Right renal cortex interstitium (tissue), 3 donors: ENCODE data around the gene HES4. TPM values are rescaled to one million over a fixed set of nuclear protein-coding genes. Genes with fewer than 3 reads are reported as not detected.
"Not testable (repeated sequence)": the region's sequence is repeated elsewhere in the genome, so short reads cannot be mapped to it uniquely, and the experiment has no call there.

Experiments
- DNase-seq, 3 donors: peaks; one replicate each; pipeline ENCODE4 v3.0.0-alpha.2; 2013; ENCODE audit warnings: low read depth in 3 of 3, low spot score in 2 of 3
- polyA plus RNA-seq, 3 donors: library from polyadenylated mRNA; unstranded; fragments of 120-200 nt; gene quantifications; one replicate each; pipeline ENCODE4 v1.2.1, GENCODE V29; 2013; ENCODE audit not compliant: insufficient read length in 3 of 3

HES4 gene
- polyA plus RNA-seq, 3 donors = 13.6 to 17.3 (median 16.1) TPM

DNA sequence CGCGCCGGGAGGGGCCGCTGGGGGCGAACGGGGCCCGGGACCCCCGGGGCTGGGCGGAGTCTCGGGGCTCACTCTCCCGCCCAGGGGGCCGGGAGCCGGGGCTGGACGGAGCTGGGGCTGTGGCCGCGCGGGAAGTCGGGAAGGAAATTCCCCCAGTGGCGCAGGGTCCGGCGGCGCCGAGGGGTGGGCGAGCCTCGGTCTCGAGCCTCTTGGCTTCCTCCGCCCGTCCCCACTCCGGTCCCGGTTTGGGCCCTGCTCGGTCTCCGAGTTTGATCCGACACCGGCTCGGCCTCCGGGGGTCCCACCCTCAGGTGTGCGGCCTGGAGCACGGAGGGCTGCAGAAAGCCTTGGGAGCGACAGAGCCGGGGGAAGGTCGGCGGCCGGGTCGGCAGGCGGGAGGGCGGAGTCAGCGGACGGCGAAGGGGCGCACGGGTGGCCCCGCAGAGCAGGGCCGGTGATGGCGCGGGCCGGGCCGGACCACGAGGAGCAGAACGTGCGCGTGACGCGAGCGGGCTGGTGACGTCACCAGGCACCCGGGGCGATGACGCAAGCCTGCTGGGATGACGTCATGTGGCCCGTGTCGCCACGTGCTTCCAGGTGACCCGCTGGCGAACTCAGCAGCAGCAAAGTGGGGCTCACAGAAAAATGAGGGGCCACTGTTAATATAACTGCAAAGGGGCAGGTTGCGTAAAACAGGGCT lies 610 bp upstream of the HES4 start:
- DNase-seq = no peak

DNA sequence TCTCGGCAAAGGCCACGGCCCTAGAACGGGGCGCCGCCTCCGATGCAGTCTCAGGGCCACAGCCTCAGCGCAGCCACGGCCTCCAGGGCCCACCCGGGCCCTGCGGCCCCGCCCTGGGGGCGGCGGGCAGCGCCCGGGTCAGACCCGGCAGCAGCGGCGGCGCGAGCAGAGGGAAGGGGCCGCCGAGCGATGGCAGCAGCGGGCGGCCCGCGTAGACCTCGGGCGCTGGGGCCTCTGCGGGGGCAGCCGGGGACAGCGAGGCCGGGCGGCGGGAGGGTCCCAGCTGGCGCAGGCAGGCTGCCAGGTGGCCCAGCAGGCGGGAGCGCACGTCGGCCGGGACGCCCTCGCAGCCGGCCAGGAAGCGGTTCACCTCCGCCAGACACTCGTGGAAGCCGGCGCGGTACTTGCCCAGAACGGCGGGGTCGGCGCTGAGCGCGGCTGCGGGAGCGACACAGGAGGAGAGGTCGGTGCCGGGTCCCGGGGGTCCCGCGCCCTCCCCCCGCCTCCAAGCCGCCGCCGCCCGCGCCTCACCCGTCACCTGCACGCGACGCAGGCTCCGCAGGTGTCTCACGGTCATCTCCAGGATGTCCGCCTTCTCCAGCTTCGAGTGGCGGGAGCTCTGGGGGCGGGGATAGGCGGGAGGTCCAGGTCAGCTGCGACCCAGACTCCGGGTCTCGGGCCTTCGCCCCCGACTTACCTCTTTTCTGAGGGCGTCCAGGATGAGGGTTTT lies 737 bp downstream of the HES4 start:
- DNase-seq = no peak

DNA sequence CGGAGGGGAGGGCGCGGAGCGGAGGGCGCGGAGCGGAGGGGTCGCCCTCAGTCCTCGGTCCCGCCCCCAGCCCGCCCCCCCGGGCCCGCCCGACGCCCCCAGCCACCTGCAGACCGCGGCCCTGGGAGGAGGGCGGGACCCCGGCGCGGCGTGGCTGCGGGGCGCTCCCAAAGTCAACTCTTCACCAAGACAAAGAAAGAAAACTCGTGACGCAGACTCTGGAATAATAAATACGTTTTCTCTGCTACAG lies 1.2 kb downstream of the HES4 start:
- DNase-seq = no peak

DNA sequence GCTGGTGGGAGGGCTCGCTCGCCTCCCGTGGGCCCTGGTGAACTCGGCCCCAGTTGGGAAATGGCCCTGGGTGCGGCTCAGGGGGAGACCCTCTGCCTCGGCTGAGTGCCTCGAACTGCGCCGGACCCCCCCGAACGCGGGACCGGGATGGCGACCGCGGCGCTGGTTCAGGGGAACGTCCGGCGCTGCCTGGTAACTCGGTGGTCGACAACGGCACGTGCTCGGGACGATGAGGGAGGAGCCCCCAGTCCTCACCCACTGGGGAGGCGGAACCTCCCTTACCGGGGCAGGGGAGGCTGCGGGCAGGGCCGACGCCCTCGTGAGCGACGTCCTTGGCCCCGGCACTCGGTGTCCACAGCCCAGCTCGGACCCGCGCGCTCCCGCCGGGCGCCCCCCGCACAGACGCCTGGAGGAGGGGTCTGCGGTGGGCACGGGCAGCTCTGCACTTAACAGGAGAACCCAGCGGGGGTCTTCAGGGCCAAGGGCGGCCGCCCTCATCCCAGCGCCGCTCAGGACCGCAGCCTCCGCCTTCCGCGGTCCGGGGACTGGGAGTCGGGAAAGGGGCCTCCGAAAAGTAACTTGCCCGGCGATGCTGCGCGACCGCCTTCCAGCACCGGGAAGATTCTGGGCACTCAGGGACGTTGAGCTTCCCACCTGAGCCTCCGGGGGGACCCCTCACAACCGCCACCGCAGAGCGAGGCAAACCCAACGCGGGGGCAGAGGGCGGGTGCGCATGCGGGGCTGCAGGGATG lies 1.7 kb downstream of the HES4 start:
- DNase-seq = no peak

DNA sequence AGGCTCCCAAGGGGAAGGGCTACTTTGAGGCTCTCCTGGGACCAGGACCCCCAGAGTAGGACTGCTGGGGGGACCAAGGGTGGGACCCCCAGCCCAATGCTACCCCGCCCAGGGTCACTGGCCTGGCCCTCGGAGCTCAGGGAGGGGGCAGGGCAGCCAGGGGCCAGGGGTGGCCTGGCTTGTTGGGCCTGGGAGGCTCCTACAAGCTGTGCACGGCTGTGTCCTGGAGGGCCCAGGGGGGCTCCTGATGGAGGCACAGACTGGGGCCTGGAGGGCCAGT lies 2.2 kb downstream of the HES4 start:
- no peak for DNase-seq

DNA sequence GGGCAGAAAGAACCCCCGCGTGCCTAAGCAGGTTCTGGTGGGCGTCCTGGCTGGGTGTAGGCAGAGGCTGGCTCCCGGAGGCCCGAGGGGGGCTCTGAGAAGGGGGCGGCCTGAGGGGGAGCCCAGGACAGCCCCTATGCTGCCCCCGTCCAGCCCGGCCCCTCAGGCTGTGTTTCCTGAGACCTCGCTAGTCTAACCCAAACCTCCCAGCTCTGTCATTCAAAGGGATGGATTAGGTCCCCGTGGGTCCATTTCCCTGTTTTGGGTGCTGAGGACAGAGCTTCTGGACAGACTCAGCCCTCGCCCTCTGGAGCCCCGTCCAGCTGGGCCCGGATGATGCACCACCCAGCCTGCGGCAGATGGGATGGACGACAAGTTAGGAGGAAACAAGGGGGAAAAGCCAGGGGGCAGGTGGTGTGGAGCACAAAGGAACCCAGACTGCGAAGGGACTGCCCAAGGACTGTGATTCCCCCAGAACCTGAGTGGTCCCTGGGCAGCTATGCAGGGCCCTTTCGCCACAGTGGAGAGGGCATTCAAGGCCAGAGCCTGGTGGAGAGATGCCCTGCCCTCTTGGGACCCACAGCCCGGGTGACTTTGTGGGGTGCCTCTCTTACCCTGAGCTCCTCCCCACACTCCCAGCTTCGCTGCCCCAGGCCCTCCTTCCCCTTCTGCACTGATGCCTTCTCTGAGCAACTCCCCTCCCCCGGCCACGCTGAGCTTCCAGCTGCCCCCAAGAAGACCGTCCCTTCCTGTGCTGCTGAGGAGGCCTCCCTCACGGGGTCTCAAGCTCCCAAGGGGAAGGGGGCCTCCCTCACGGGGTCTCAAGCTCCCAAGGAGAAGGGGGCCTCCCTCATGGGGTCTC lies 2.8 kb downstream of the HES4 start:
- DNase-seq = no peak

DNA sequence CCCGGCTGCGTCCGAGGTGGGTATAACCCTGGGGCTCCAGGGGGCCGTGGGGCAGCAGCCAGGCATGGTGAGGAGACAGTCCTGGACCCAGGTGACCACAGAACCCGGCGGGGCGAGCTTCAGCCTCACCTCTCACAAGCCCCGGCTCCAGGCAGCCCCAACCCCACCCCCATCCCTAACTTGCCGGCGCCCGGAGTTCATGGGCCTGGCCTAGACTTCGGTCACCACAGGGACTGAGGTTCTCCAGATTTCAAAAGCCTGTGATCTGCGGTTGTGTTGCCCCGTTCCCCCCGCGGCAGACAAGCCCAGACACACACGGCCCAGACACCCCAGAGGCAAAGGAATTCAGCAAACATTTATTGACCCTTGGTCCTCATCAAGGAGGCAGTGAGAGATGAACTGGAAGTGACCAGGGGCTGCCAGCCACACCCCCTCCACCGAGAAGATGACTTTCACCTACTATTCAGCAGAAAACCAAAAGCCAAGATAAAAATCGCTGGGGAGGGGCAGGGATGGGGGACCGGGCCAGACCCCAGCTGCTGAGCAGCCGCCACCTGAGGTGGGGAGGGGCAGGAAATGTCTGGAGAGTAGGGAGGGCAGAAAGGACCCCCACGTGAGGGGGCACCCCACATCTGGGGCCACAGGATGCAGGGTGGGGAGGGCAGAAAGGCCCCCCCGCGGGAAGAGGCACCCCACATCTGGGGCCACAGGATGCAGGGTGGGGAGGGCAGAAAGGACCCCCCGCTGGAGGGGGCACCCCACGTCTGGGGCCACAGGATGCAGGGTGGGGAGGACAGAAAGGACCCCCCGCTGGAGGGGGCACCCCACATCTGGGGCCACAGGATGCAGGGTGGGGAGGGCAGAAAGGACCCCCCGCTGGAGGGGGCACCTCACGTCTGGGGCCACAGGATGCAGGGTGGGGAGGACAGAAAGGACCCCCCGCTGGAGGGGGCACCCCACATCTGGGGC lies 3.9 kb downstream of the HES4 start:
- DNase-seq = no peak

DNA sequence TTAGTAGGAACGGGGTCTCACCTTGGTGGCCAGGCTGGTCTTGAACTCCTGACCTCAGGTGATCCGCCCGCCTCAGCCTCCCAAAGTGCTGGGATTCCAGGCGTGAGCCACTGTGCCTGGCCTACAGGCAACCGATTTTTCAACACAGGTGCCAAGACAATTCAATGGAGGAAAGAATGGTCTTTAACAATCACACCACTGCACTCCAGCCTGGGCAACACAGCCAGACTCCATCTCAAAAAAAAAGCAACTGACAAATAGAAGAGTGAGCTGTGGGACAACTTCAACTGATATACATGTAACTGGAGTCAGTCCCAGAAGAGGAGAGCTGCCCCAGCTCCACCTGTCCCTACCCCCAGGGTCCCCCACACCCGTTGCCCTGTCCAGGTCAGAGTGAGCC lies 5.4 kb downstream of the HES4 start:
- DNase-seq = not testable (repeated sequence)

DNA sequence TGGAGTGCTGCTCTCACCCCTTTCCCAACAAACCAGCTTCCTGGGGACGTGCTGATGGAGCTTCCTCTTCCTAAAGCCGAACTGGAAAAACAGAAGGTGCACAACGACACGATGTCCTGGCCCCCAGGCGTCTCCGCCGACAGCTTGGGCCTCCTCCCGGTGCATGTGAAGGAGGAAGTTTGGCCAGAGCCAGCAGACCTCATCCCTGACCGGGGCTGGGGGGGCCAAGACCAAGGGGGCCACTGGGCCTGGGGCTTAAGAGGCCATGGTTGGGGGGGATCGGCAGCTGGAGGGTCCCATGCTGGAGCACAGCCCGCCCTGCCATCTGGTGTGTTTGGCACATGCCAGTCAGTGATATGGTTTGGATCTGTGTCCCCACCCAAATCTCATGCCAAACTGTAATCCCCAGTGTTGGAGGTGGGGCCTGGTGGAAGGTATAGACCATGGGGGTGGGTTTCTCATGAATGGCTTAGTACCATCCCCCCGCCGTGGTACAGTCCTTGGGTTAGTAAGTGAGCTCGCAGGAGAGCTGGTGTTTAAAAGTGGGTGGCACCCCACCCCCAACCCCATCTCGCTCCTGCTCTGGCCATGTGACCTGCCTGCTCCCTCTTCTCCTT lies 6.4 kb downstream of the HES4 start:
- no peak for DNase-seq

DNA sequence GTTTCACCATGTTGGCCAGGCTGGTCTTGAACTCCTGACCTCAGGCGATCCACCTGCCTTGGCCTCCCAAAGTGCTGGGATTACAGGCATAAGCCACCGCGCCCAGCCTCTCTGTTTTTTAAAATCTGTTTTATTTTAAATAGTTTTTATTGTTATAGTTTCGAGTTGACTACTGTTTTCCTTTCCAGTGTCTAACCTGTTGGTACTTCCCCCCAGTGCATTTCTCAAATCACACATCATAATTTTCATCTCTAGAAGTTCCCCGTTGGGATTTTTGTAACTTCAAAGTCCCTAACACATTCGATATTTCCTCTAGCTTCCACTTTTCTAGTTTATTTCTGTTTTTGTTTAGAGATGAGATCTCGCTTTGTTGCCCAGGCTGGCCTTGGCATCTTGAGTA lies 7.5 kb downstream of the HES4 start:
- DNase-seq = no peak

DNA sequence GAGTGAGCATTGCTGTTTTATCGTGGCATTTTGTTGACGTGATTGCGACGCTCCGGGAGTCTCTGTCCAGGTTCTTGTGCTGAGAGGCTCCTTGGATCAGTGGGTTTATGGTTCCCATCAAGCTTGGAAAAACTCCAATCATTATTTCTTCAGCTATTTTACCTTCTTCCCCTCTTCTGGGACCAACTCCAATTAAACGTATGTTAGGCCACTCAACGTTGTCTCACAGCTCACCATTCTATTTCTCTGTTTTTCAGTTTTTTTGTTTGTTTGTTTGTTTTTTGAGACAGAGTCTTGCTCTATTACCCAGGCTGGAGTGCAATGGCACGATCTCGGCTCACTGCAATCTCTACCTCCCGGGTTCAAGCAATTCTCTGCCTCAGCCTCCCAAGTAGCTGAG lies 8.0 kb downstream of the HES4 start:
- DNase-seq = no peak

DNA sequence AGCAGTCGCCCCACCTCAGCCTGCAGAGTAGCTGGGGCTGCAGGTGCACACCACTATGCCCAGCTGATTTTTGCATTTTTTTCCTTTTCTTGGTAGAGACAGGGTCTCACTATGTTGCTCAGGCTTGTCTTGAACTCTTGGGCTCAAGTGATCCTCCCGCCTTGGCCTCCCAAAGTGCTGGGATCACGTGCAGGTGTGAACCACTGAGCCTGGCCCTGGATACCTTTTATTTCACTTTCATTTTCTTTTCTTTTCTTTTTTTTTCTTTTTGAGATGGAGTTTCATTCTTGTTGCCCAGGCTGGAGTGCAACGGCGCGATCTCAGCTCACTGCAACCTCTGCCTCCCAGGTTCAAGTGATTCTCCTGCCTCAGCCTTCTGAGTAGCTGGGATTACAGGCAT lies 8.6 kb downstream of the HES4 start:
- DNase-seq = not testable (repeated sequence)

DNA sequence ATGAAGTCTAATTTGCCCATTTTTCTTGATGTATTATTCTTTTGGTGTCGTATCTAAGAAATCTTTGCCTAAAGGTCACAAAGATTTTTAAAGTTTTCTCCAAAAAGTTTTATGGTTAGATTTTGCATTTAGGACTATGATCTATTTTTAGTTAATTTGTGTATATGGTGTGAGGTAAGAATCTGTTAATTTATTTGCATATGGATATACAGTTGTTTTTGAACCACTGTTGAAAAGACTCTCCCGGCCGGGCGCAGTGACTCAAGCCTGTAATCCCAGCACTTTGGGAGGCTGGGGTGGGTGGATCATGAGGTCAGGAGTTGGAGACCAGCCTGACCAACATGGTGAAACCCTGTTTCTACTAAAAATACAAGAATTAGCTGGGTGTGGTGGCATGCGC lies 11.8 kb downstream of the HES4 start:
- not testable (repeated sequence) for DNase-seq

DNA sequence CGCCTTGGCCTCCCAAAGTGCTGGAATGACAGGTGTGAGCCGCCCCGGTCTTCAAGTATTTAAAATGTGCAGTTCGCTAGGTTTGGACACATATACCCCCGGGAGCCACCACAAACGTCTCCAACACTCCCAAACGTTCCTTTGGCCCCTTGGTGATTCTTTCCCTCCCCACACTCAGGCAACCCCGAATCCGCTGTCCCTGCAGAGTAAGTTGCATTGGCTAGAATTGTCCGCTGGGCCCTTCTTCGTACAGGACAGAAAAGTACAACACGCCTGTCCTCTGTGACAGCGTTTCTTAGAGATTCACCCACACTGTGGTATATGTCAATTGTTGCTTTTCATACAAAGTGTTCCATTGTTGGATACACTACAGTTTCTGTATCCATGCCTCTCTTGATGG lies 14.8 kb downstream of the HES4 start:
- DNase-seq = no peak

DNA sequence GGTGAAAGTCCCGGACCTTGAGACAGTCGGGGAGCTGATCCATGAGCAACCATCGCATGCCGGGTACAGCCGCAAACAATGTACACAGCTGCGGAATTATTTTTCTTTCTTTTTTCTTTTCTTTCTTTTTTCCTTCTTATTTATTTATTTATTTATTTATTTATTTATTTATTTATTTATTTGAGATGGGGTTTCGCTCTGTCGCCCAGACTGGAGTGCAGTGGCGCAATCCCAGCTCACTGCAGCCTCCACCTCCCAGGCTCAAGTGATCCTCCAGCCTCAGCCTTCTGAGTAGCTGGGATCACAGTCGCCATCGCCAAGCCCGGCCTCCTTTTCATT lies 15.5 kb downstream of the HES4 start:
- no peak for DNase-seq

DNA sequence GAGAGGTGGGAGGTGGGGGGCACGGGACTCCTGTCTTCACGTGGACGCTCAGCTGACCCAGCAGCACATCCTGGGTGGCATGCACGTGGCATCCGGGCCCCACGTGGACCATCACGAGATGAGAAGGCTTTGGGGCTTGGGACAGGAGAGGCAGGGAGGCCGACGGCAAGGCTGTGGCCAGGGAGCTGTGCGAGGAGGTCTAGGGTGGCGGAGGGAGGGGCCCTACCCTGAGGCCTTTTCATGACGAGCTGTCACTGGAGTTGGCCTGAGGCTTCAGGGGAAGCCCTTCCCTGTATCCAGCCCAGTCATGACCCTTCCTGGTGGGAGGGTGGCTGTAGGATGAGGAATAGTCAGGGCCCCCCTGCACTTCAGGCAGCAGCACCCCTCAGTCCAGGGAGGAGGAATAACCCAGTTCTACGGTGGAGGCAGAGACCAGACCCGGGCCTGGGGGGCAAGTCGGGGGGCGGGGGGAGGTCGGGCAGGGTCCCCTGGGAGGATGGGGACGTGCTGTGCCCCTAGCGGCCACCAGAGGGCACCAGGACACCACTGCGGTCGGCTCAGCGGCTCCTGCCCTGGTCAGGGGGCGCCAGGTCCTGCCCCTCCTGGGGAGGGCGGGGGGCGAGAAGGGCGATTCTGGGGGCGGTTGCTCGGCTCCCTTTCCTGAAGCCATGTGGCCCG lies 16.0 kb downstream of the HES4 start:
- no peak for DNase-seq

DNA sequence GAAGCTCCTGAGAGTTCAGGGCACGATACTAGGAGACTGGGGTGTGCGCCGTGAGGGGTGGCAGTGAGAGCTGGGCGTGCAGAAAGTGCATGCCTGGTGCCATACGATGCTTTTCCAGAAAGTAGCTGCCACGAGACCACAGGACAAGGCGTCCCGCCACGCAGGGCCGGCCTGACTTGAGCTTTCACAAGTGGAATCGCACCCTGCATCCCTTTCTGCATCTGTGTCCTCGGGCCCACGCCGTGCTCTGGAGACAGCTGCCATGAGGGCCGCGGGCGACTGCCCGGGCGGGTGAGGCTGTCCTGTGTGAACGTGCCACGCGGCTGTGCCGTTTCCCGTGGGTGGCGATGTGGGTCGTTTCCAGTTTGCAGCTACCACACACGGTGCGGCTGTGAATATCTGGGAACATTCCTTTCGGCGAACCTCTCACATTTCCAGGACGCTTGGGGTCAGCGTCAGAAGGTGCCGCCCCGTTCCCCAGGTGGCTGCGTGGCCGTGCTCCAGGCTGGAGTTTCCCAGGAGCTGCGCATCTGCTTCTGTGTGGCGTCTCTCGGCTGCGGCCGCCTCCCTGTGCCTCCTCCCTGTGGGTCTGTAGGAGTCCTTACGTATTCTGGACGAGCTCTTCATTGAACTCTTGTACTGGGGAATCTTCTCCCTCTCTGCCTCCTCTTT lies 17.0 kb downstream of the HES4 start:
- DNase-seq = no peak

DNA sequence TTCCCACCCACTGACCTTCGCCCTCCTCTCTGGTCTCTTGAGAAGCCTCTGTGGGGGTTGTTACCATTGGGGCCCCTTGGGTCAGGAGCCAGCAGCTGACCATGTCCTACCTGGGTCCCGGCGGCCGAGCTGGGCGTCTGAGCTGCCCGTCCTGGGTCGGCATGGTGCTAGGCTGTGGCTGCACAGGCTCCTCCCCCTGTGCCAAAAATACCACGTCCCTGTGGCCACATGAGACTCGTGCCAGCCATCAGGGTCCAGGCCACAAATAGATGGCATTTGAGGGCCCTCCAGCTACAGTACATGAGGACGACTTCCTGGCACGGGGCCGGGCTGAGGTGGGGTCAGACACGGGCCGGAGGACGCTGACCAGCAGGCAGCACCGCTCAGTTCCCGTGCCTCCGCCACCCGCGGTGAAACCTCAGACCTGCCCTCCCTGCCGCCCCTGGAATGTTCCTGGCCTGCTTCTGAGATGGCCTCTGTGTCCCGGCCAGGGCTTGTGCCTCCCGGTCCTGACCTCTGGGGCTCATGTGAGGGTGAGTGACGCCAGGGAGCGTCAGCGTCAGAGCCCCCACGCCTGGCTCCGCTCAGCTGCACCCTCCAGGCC lies 17.8 kb downstream of the HES4 start, which contains the start of gene PERM1:
Gene PERM1 (minus strand): TSS at position 139 of the 604 bp plus-strand sequence. CDS start 1,064 bp downstream, outside the sequence.
- DNase-seq = no peak
